Lung (tissue), 12 donors: ENCODE data around the gene CNTROB. TPM values are rescaled to one million over a fixed set of nuclear protein-coding genes. Genes with fewer than 3 reads are reported as not detected.

Experiments used
- ATAC-seq: fragments of 200-7000 bp; cut with Tn5 transposase; one replicate; pipeline ENCODE4 v1.9.1; 2020; ENCODE audit warnings: moderate number of reproducible peaks; ENCODE audit not compliant: insufficient read depth, low FRiP score
- DNase-seq, 3 donors: peaks; one replicate each; pipeline ENCODE4 v3.0.0-alpha.2; 2013 to 2017
- H3K27ac ChIP-seq, 2 donors: one replicate each; pipeline ENCODE4 v1.5.1; 2013; ENCODE audit warnings: mild to moderate bottlenecking in 2 of 2, moderate library complexity in 2 of 2, control low read depth in 1 of 2, inconsistent platforms in 1 of 2, low read depth in 1 of 2, low read length in 1 of 2
- H3K27me3 ChIP-seq, 3 donors: one replicate each; pipeline ENCODE4 v1.5.1; 2013; ENCODE audit warnings: low read length in 2 of 3; ENCODE audit not compliant: control insufficient read depth in 3 of 3, insufficient read depth in 3 of 3
- H3K36me3 ChIP-seq, 4 donors: one replicate each; pipeline ENCODE4 v1.5.1; 2013; ENCODE audit warnings: low read length in 4 of 4, mild to moderate bottlenecking in 1 of 4, moderate library complexity in 1 of 4; ENCODE audit not compliant: control insufficient read depth in 4 of 4, insufficient read depth in 4 of 4
- H3K4me1 ChIP-seq, 5 donors: one replicate each; pipeline ENCODE4 v1.5.1; 2013; ENCODE audit warnings: low read length in 5 of 5, mild to moderate bottlenecking in 2 of 5, moderate library complexity in 1 of 5; ENCODE audit not compliant: control insufficient read depth in 5 of 5, insufficient read depth in 5 of 5
- H3K4me3 ChIP-seq: one replicate; pipeline ENCODE4 v1.5.1; 2013; ENCODE audit warnings: mild to moderate bottlenecking, control low read depth, moderate library complexity
- H3K9ac ChIP-seq, 2 donors: one replicate each; pipeline ENCODE4 v1.5.1; 2013; ENCODE audit warnings: low read length in 2 of 2, control low read depth in 1 of 2; ENCODE audit not compliant: insufficient read depth in 1 of 2
- H3K9me3 ChIP-seq, 4 donors: one replicate each; pipeline ENCODE4 v1.5.1; 2013; ENCODE audit warnings: low read length in 3 of 4, mild to moderate bottlenecking in 1 of 4, moderate library complexity in 1 of 4; ENCODE audit not compliant: control insufficient read depth in 4 of 4, insufficient read depth in 3 of 4
- CTCF ChIP-seq: IDR thresholded peaks from 2 replicates; pipeline ENCODE4 v1.5.1; 2012; ENCODE audit warnings: mild to moderate bottlenecking; ENCODE audit errors: control extremely low read depth, extremely low read depth
- WGBS, 2 donors: extraction: QIAGEN DNeasy Blood & Tissue Kit; methylation state at CpG; one replicate each; pipeline ENCODE4 v1.1.7; 2013; 5-methylcytosine and 5-hydroxymethylcytosine counted together
- polyA plus RNA-seq, 2 donors: library from polyadenylated mRNA; stranded (reverse); fragments of 200-250 nt; gene quantifications; one replicate each; pipeline ENCODE4 v1.2.1, GENCODE V29; 2013
- total RNA-seq, 2 donors: library from RNA; depleted of rRNA in 1 of 2; stranded (reverse); fragments of >200 nt in 1 of 2; gene quantifications; one replicate each; pipeline ENCODE4 v1.2.1, GENCODE V29; 2014 to 2021
- donor health status: control.
- donor health status: control.
- donor health status: Bipolar disorder and iron deficiency.
- donor health status: healthy.
- donor health status: DM: yes; HTN: yes; CAD: no.

CNTROB gene
- total and polyA plus RNA-seq, 4 donors = 42.7 to 74.1 (median 66.1) TPM

DNA sequence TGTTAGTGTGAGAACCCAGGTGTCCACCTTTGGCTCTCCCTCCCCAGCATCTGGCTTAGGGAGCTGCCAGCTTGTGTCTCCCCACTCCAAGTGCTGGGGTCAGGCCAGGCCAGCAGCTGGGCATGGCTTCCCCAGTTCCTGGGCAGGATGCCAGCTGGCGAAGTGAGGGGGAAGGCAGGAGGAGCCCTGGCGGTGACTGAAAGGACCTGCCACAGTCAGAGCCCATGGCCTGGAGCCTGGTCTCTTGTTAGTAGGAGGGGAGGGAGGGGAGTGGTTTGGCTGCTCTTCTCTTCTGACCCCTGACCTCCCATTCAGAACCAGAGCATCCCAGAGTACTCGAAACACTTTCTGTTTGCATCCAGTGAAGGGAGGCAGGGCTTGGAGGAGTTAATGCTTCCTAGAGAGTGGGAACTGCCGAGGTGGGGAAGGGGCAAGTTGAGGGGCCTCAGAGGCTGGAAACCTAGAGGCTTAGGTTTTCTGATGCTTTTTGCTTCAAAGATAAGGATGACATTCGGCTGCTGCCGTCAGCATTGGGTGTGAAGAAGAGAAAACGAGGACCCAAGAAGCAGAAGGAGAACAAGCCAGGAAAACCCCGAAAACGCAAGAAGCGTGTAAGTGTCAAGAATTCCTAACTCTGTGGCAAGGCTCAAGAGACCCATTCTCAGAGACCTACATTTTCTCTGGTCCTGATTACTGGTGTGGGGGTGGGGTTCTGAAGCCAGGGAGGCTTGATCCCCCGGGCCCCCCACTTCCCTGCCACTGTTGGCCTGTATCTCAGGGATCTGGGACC lies 42.6 kb upstream of the CNTROB start:
- DNase-seq (peak; percentile 97 to 98 (median 98)), ATAC-seq (peak; percentile 31)
- 22 to 32% methylated on average over 11 of the region's 11 CpGs for WGBS, 2 donors
- Histone ChIP-seq H3K4me3 (no peak overlapping the region), H3K27ac (peak overlapping the region; percentile 86 to 93), H3K36me3 (peaks cover 0 to 34% (median 22%) of the 10 kb centered on the region in 4 donors), H3K9me3 (no peaks in the 10 kb centered on the region), H3K9ac (peak overlapping the region in 1 of 2 donors; percentile 79), H3K4me1 (peaks cover 15 to 44% (median 22%) of the 10 kb centered on the region in 5 donors), H3K27me3 (no peaks in the 10 kb centered on the region)
- peak; percentile 15 for TF ChIP-seq CTCF

DNA sequence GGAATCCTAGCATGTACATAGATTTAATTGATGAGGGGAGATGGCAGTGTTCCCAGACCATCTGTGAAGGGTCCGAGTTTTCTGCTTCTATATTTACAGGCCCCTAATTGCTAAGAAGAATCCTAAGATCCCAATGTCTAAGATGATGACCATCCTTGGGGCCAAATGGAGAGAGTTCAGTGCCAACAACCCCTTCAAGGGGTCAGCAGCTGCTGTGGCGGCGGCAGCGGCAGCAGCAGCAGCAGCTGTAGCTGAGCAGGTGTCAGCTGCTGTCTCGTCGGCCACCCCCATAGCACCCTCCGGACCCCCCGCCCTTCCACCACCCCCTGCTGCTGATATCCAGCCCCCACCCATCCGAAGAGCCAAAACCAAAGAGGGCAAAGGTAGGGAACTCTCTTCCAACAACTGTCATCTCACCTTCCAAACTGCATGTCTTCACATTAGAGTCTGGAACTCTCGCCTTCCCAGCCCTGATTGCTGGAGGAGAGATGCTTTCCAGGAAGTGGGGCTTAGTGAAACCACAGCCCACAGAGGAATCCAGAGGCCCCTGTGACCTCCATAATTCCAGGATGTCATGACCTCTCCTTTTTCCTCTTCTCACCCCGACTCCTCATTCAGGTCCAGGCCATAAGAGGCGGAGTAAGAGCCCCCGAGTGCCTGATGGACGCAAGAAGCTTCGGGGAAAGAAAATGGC lies 38.7 kb upstream of the CNTROB start:
- no peak overlapping the region for H3K27ac ChIP-seq
- no peak for TF ChIP-seq CTCF
- ATAC-seq (no peak), DNase-seq (peak in 2 of 3 donors; percentile 41 to 47)
- no peaks in the 10 kb centered on the region for H3K27me3 ChIP-seq
- no peak overlapping the region for H3K4me3 ChIP-seq
- no peak overlapping the region for H3K9ac ChIP-seq
- no peaks in the 10 kb centered on the region for H3K9me3 ChIP-seq
- peaks cover 0 to 63% (median 45%) of the 10 kb centered on the region in 4 donors for H3K36me3 ChIP-seq
- peaks cover 7 to 26% (median 20%) of the 10 kb centered on the region in 5 donors for H3K4me1 ChIP-seq
- WGBS, 2 donors = 87 to 91% methylated on average over 15 of the region's 15 CpGs

DNA sequence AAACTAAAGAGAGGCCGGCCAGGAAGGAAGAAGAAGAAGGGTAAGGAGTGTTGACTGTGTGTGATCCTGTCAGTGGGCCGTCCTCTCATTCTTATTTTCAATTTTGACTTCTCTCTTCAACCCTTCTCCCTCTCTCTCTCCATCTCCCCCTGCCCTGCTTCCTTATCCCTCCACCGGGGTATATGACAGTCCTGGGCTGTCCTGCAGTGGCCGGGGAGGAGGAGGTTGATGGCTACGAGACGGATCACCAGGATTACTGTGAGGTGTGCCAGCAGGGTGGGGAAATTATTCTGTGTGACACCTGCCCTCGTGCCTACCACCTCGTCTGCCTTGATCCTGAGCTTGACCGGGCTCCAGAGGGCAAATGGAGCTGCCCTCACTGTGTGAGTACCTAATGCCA lies 37.8 kb upstream of the CNTROB start:
- Histone ChIP-seq H3K4me3 (no peak overlapping the region), H3K27ac (no peak overlapping the region), H3K9ac (no peak overlapping the region), H3K27me3 (no peaks in the 10 kb centered on the region), H3K9me3 (no peaks in the 10 kb centered on the region), H3K36me3 (peaks cover 0 to 70% (median 54%) of the 10 kb centered on the region in 4 donors), H3K4me1 (peaks cover 0 to 17% (median 11%) of the 10 kb centered on the region in 5 donors)
- DNase-seq (no peak), ATAC-seq (no peak)
- WGBS, 2 donors = 94 to 96% methylated on average over 8 to 9 of the region's 9 CpGs
- no peak for TF ChIP-seq CTCF
